ENCODE measurements around the gene UBE2O. TPM values are rescaled to one million over a fixed set of nuclear protein-coding genes. Genes with fewer than 3 reads are reported as not detected.

UBE2O gene
- total RNA-seq, 1 experiment from 2014 or later, result 52.6 TPM

DNA sequence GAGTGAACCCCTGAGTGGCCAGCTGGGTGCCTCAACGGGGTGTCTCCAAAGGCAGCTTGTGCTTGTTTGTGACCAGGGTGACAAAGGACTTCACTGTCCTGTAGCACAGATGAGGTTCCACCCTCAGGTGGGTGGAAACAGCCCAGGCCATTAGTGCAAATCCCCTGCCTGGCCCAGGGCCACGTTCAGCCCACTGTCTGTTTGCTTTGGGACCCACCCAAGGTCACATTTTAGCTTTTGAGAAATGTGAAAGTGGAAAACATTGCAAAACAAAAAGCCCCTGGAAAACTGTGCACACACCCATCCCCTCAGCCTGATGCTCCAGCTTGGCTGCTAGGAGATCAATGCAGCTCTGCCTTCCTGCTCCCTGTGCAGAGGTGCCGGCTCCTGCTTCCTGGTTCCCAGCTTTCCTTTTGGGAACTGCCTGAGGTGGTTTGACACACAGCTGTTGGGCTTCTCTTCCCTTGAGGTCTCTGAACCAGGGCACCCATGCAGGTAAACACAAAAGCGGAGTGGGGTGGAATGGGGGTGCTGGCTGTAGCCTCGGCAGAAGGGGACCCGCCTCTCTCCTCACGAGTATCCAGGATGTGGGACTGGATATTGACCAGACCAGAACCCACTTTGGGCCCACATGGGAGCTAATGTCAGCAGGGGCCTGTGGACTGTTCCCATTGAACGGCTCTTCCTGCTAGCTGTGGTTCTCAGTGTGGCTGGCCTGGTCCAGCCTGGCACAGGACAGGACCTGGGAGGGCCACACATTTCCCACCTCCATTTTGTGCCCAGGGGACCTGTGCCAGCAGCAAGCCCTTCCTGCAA is 76.4 kb downstream of the UBE2O start:
- Histone ChIP-seq H3T11ph (ENCODE audit: low read length) (no peak overlapping the region), H3K9me3 (ENCODE audit: control insufficient read depth, low read depth, low read length) (no peaks in the 10 kb centered on the region), H2BK20ac (ENCODE audit: low read depth, low read length, poor library complexity, severe bottlenecking) (no peak overlapping the region), H3K4me1 (ENCODE audit: insufficient read depth, low read length) (no peaks in the 10 kb centered on the region), H2BK5ac (ENCODE audit: insufficient read length, low read length) (no peak overlapping the region), H3K4ac (ENCODE audit: low read depth, low read length) (no peak overlapping the region), H3K23me2 (ENCODE audit: insufficient read length, low read depth, low read length, poor library complexity, severe bottlenecking) (no peaks in the 10 kb centered on the region), H2BK15ac (ENCODE audit: low read depth, low read length) (no peak overlapping the region), H3K14ac (ENCODE audit: insufficient read depth, low read length) (no peak overlapping the region), H4K20me1 (ENCODE audit: control insufficient read depth, insufficient read depth, insufficient read length) (no peaks in the 10 kb centered on the region), H3K18ac (ENCODE audit: insufficient read length, low read depth, low read length) (no peak overlapping the region), H2BK12ac (ENCODE audit: insufficient read length, low read depth, low read length) (no peak overlapping the region), H2BK120ac (ENCODE audit: low read depth, low read length, poor library complexity, severe bottlenecking) (no peak overlapping the region), H3K4me2 (ENCODE audit: insufficient read depth, insufficient read length, low read length) (no peak overlapping the region), H3K9ac (ENCODE audit: extremely low read depth, insufficient read length, low read length) (no peak overlapping the region), H3K79me1 (ENCODE audit: insufficient read depth, low read depth, low read length, poor library complexity, severe bottlenecking) (no peaks in the 10 kb centered on the region), H3K79me2 (ENCODE audit: insufficient read depth, low read length) (no peaks in the 10 kb centered on the region), H4K5ac (ENCODE audit: insufficient read length, low read depth, low read length) (no peak overlapping the region), H3K23ac (ENCODE audit: insufficient read length, low read depth, low read length) (no peak overlapping the region), H4K91ac (ENCODE audit: insufficient read length, low read depth, low read length) (no peak overlapping the region), H2AK5ac (ENCODE audit: insufficient read length, low read length) (no peak overlapping the region), H4K8ac (replicated peaks; ENCODE audit: insufficient read length, low read depth, low read length) (no peak overlapping the region), H3K56ac (ENCODE audit: insufficient read length, low read depth, low read length) (no peak overlapping the region), H2AFZ (ENCODE audit: low read length) (no peak overlapping the region), H3K27me3 (ENCODE audit: insufficient read depth, low read length) (no peaks in the 10 kb centered on the region), H3K27ac (ENCODE audit: insufficient read length, low read depth, low read length) (no peak overlapping the region)
- Mint-ChIP-seq H3K9me3 (no peaks in the 10 kb centered on the region; a peak in 2 of 5 replicates), H3K27me3 (ENCODE audit: low read depth) (peaks cover 26% of the 10 kb centered on the region), H3K36me3 (ENCODE audit: insufficient read depth in 1 of 3, low read depth in 3 of 3) (no peaks in the 10 kb centered on the region; a peak in 1 of 7 replicates), H3K4me3 (no peak overlapping the region), H3K4me1 (peaks cover 5 to 11% of the 10 kb centered on the region in 2 experiments; a peak in 2 of 4 replicates), H3K27ac (no peak overlapping the region)
- no peak for TF ChIP-seq CTCF (conservative IDR thresholded peaks at IDR 0.05)
- DNase-seq, result no peak
- WGBS (ENCODE audit: extremely low coverage, insufficient read length, low lambda C conversion rate), result no CpG with 5 or more reads among the region's 8 CpGs
